Common myeloid progenitor, CD34-positive (primary cell): Measurements from ENCODE around the gene DYRK3.
A peak's percentile ranks its signal among the peaks of the same experiment; 100 is the strongest.

Experiments used
- CTCF ChIA-PET: fragments of 350-600 bp; sonication (Branson Sonifier 250); formaldehyde crosslinking; loops from one replicate; lab custom pipeline; 2021; ENCODE audit warnings: antibody characterized with exemption; lab: Charles Lee
- POLR2A ChIA-PET: fragments of 350-600 bp; sonication (Branson Sonifier 250); formaldehyde crosslinking; loops from one replicate; lab custom pipeline; 2021; ENCODE audit warnings: antibody characterized with exemption; lab: Charles Lee
- DNase-seq, 3 donors: peaks; one replicate each; pipeline versions ENCODE4 v3.0.0 to v3.0.0-alpha.2; 2013
- H3K27ac ChIP-seq, 2 experiments: 1 replicate in 1 of 2; 2 replicates in 1 of 2; pipeline ENCODE4 v1.7.0; 2013; ENCODE audit warnings: inconsistent platforms in 2 of 2, low read length in 2 of 2, mild to moderate bottlenecking in 2 of 2, low read depth in 1 of 2, moderate library complexity in 1 of 2; ENCODE audit not compliant: severe bottlenecking in 2 of 2, insufficient read depth in 1 of 2, poor library complexity in 1 of 2
- H3K27me3 ChIP-seq, 5 experiments: replicated peaks in 2 of 5; 1 replicate in 3 of 5; 2 replicates in 2 of 5; pipeline versions ENCODE4 v1.6.1 to v1.7.0; 2013; ENCODE audit warnings: low read length in 4 of 5, mild to moderate bottlenecking in 2 of 5, moderate library complexity in 2 of 5, inconsistent platforms in 1 of 5; ENCODE audit not compliant: insufficient read depth in 5 of 5, control insufficient read depth in 4 of 5
- H3K36me3 ChIP-seq, 4 experiments: 1 replicate in 2 of 4; 2 replicates in 2 of 4; pipeline versions ENCODE4 v1.6.1 to v1.7.0; 2013; ENCODE audit warnings: low read length in 3 of 4, control low read depth in 1 of 4, mild to moderate bottlenecking in 1 of 4; ENCODE audit not compliant: control insufficient read depth in 4 of 4, insufficient read depth in 4 of 4
- H3K4me1 ChIP-seq, 4 experiments: 1 replicate in 3 of 4; 2 replicates in 1 of 4; pipeline versions ENCODE4 v1.6.1 to v1.7.1; 2013; ENCODE audit warnings: low read length in 3 of 4, mild to moderate bottlenecking in 3 of 4, control low read depth in 1 of 4, inconsistent platforms in 1 of 4, moderate library complexity in 1 of 4; ENCODE audit not compliant: control insufficient read depth in 4 of 4, insufficient read depth in 4 of 4; ENCODE audit errors: control extremely low read depth in 1 of 4
- H3K4me3 ChIP-seq, 7 experiments: 1 replicate in 4 of 7; 2 replicates in 3 of 7; pipeline versions ENCODE4 v1.5.1 to v1.7.0; 2013; ENCODE audit warnings: mild to moderate bottlenecking in 7 of 7, low read length in 6 of 7, moderate library complexity in 6 of 7, inconsistent platforms in 2 of 7, low read depth in 2 of 7, control low read depth in 1 of 7; ENCODE audit not compliant: insufficient read depth in 4 of 7, control insufficient read depth in 1 of 7; ENCODE audit errors: extremely low read depth in 1 of 7
- H3K9me3 ChIP-seq, 5 experiments: 1 replicate in 4 of 5; 2 replicates in 1 of 5; pipeline versions ENCODE4 v1.6.1 to v1.7.1; 2013; ENCODE audit warnings: low read length in 4 of 5, mild to moderate bottlenecking in 2 of 5, inconsistent platforms in 1 of 5, low read depth in 1 of 5, moderate library complexity in 1 of 5; ENCODE audit not compliant: control insufficient read depth in 4 of 5, insufficient read depth in 2 of 5; ENCODE audit errors: control extremely low read depth in 1 of 5
- WGBS: methylation state at CpG from one replicate; pipeline ENCODE4 v1.1.5; 2013; ENCODE audit not compliant: insufficient coverage; 5-methylcytosine and 5-hydroxymethylcytosine counted together

DYRK3 gene

DNA sequence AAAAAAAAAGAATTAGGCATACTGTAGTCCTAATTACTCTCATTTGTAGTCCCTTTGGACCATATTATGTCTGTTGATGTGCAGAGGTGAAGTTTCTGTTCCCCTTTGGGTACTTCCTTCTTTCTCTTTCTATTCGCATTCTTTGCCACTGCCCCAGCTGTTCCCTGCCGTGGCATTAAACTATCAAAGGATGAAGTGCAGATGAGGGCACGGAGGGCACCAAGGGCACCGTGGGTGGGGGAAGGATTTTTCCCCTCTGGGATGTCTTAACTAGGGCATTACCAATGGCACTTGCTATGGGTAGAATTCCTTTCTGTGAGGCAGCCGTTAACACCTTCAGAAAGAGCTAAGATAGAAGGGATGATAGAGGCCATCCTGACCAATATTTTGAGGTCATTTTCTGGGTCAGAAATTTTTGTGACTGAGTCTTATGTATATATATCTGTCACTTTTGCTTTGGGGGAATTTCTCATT is 44.4 kb downstream of the DYRK3 start:
- WGBS, result 100% methylated on average over 1 of the region's 5 CpGs
- Histone ChIP-seq H3K9me3 (no peaks in the 10 kb centered on the region), H3K27ac (no peak overlapping the region), H3K36me3 (no peaks in the 10 kb centered on the region), H3K27me3 (peaks cover 0 to 5% (median 0%) of the 10 kb centered on the region in 5 experiments), H3K4me1 (peaks cover 0 to 21% (median 10%) of the 10 kb centered on the region in 4 experiments), H3K4me3 (peak overlapping the region in 2 of 7 experiments; percentile 6 to 19)
- POLR2A ChIA-PET, result interaction anchor here (0.6 kb wide), 1 partner anchor 14 kb away, joined by 4 read pairs; no protein-coding TSS in a partner anchor
- DNase-seq, result peak; percentile 31 to 74 (median 60)
- CTCF ChIA-PET, result interaction anchor here (1.3 to 2.7 kb wide), 7 partner anchors 10 to 59 kb away, joined by 3 to 10 read pairs (median 3); no protein-coding TSS in a partner anchor

DNA sequence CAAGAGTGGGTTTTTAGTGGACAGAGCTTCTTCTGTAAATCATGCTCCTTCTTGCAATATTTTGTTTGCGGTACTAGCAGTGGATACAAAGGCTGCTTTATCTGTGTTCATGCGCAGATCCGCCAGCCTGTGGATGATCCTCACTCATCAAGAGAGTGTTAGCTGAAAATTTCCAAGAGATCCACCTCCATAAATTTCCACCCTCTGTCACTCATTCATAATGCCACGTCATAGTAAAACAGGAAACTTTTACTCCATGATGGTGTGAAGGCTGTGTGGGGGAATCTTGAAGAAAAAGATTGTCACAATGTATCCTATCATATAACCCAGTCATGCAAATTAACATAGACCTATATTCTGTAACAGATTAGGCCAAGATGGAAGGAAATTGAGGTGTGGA is 44.9 kb downstream of the DYRK3 start:
- Histone ChIP-seq H3K4me1 (peaks cover 0 to 21% (median 9%) of the 10 kb centered on the region in 4 experiments), H3K36me3 (no peaks in the 10 kb centered on the region), H3K9me3 (no peaks in the 10 kb centered on the region), H3K27ac (no peak overlapping the region), H3K27me3 (peaks cover 0 to 5% (median 0%) of the 10 kb centered on the region in 5 experiments), H3K4me3 (no peak overlapping the region)
- no peak for DNase-seq
- ChIA-PET POLR2A (no interaction called here), CTCF (interaction anchor here (1.4 to 2.7 kb wide), 5 partner anchors 9 to 59 kb away, joined by 3 to 10 read pairs (median 5); no protein-coding TSS in a partner anchor)
- 86% methylated on average over 1 of the region's 4 CpGs for WGBS

DNA sequence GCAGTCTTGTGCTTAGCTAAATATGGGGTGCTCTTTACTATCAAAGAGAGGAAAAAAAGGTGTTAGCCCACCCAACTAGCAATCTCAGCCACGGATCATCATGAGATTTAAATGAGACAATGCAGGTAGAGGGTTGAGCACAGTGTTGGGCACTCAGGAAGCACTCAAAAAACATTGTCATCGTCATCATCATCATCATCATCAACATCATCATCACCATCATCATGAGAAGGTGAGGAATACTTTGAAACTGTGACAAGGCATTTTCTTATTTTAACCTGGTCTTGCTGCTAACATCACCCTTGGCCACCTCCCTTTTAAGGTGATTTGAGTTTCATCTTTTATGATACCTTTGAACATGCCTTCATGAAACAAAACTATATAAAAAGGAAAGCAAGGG is 46.0 kb downstream of the DYRK3 start:
- DNase-seq, result no peak
- H3K4me3 ChIP-seq, result no peak overlapping the region
- no CpG with 5 or more reads among the region's 2 CpGs for WGBS
- H3K36me3 ChIP-seq, result no peaks in the 10 kb centered on the region
- peaks cover 0 to 5% (median 0%) of the 10 kb centered on the region in 5 experiments for H3K27me3 ChIP-seq
- POLR2A ChIA-PET, result no interaction called here
- H3K4me1 ChIP-seq, result peaks cover 0 to 22% (median 12%) of the 10 kb centered on the region in 4 experiments
- H3K27ac ChIP-seq, result no peak overlapping the region
- no peaks in the 10 kb centered on the region for H3K9me3 ChIP-seq
- CTCF ChIA-PET, result interaction anchor here (0.8 to 4.0 kb wide), 3 partner anchors 17 to 51 kb away, joined by 3 to 26 read pairs (median 10); no protein-coding TSS in a partner anchor

DNA sequence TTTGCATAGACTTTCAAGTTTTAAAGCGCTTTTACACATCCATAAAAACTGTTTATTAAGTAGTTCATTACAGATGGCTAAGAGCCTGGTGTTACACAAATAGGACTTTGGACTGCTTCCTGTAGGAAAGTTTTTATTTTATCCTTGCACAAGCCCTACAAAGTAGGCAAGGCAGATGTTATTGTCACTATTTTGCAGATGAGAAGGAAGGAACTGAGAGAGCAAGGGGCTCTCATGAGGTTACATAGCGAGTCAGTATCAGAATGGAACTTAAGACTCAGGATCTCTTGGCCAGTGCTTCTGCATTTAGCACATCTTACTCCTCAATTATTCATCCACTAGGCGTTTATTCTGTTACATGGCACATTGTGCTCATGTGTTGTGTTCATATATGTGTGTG is 46.8 kb downstream of the DYRK3 start:
- no peaks in the 10 kb centered on the region for H3K36me3 ChIP-seq
- DNase-seq, result no peak
- H3K9me3 ChIP-seq, result no peaks in the 10 kb centered on the region
- peaks cover 0 to 5% (median 0%) of the 10 kb centered on the region in 5 experiments for H3K27me3 ChIP-seq
- ChIA-PET POLR2A (interaction anchor here (0.6 kb wide), 1 partner anchor 54 kb away, joined by 3 read pairs; no protein-coding TSS in a partner anchor), CTCF (interaction anchor here (0.7 to 4.0 kb wide), 4 partner anchors 8 to 73 kb away, joined by 3 to 26 read pairs (median 4); no protein-coding TSS in a partner anchor)
- 100% methylated on average over 1 of the region's 3 CpGs for whole genome bisulfite sequencing
- H3K4me3 ChIP-seq, result no peak overlapping the region
- peaks cover 7 to 24% (median 19%) of the 10 kb centered on the region in 4 experiments for H3K4me1 ChIP-seq
- no peak overlapping the region for H3K27ac ChIP-seq

DNA sequence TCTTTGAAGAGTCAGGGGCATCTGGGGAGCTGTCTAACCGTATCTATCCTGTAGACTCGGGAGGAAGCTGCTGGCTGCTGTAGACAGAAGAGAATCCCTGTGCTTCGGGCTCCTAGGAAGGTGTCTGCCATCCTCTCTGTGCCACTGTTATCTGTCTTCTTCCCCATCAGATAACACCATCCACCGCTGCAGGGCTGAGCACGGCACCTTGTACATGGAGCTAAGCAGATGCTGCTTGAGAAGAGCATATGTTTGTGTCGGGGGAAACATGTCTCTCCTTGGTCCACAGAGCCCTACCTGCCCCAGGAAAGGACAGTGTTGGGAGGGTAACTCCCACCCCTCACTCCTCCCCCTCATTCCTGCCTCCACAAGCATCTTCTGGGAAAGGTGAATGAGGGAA is 48.0 kb downstream of the DYRK3 start:
- DNase-seq, result no peak
- H3K4me1 ChIP-seq, result peaks cover 11 to 36% (median 31%) of the 10 kb centered on the region in 4 experiments
- ChIA-PET CTCF (interaction anchor here (1.0 to 4.0 kb wide), 5 partner anchors 11 to 252 kb away, joined by 3 to 26 read pairs (median 4); no protein-coding TSS in a partner anchor), POLR2A (no interaction called here)
- no peak overlapping the region for H3K27ac ChIP-seq
- WGBS, result 100% methylated on average over 3 of the region's 6 CpGs
- H3K9me3 ChIP-seq, result no peaks in the 10 kb centered on the region
- no peaks in the 10 kb centered on the region for H3K36me3 ChIP-seq
- no peak overlapping the region for H3K4me3 ChIP-seq
- peaks cover 0 to 5% (median 0%) of the 10 kb centered on the region in 5 experiments for H3K27me3 ChIP-seq

DNA sequence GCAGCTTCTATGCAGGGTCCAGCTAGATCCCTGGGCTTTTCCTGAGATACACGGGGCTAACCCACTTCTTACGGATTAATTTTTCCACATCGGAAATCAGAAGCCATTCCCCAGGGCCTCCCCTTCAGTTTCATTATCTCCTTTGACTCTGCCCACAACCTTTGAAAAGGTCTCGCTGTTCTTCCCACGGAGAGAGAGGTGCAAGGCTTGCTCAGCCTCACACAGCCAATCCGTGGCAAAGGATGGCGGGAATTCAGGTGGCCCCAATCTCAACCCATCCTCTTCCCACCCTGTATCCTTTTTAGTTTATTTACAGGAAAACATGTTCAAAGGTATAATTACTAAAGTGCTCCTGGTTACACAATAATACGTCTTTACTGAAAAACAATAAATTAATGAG is 48.7 kb downstream of the DYRK3 start:
- no peak overlapping the region for H3K27ac ChIP-seq
- peaks cover 11 to 37% (median 32%) of the 10 kb centered on the region in 4 experiments for H3K4me1 ChIP-seq
- POLR2A ChIA-PET, result no interaction called here
- WGBS, result 100% methylated on average over 4 of the region's 8 CpGs
- peak overlapping the region in 2 of 7 experiments; percentile 68 to 81 for H3K4me3 ChIP-seq
- H3K36me3 ChIP-seq, result no peaks in the 10 kb centered on the region
- no peaks in the 10 kb centered on the region for H3K9me3 ChIP-seq
- peaks cover 0 to 5% (median 0%) of the 10 kb centered on the region in 5 experiments for H3K27me3 ChIP-seq
- CTCF ChIA-PET, result interaction anchor here (1.0 to 4.0 kb wide), 5 partner anchors 11 to 251 kb away, joined by 3 to 26 read pairs (median 4); no protein-coding TSS in a partner anchor
- DNase-seq, result no peak
